Measurements from ENCODE around the gene ZBP1.

Gene ZBP1

GRCh38 chr20:57658833-57659516 is 38.7 kb upstream of the ZBP1 start:
- no peak for DNase-seq (ENCODE audit: low spot score)

GRCh38 chr20:57658447-57658832 is 38.2 kb upstream of the ZBP1 start:
- no peak for DNase-seq (ENCODE audit: low spot score)

GRCh38 chr20:57657535-57658446 is 37.6 kb upstream of the ZBP1 start:
- no peak for DNase-seq (ENCODE audit: low spot score)

- DNase-seq (ENCODE audit: low spot score), result no peak
These were observed 36.8 kb upstream of the ZBP1 start for GRCh38 chr20:57656821-57657534.

- DNase-seq (ENCODE audit: low spot score), result no peak
These were observed 36.1 kb upstream of the ZBP1 start for GRCh38 chr20:57656252-57656820.

- no peak for DNase-seq (ENCODE audit: low spot score)
These were observed 35.6 kb upstream of the ZBP1 start for GRCh38 chr20:57655809-57656155.

GRCh38 chr20:57654998-57655808 is 35.0 kb upstream of the ZBP1 start:
- DNase-seq (ENCODE audit: low spot score), result no peak

GRCh38 chr20:57654363-57654997 is 34.3 kb upstream of the ZBP1 start:
- peak; percentile 73 for DNase-seq (ENCODE audit: low spot score)

- DNase-seq (ENCODE audit: low spot score), result no peak
These were observed 33.7 kb upstream of the ZBP1 start for GRCh38 chr20:57653910-57654309.

GRCh38 chr20:57653546-57653900 is 33.3 kb upstream of the ZBP1 start:
- no peak for DNase-seq (ENCODE audit: low spot score)

- DNase-seq (ENCODE audit: low spot score), result no peak
These were observed 32.6 kb upstream of the ZBP1 start for GRCh38 chr20:57652606-57653545.

GRCh38 chr20:57651881-57652605 is 31.8 kb upstream of the ZBP1 start:
- DNase-seq (ENCODE audit: low spot score), result no peak

- DNase-seq (ENCODE audit: low spot score), result no peak
These were observed 30.7 kb upstream of the ZBP1 start for GRCh38 chr20:57650756-57651483.

GRCh38 chr20:57650266-57650665 is 30.0 kb upstream of the ZBP1 start:
- DNase-seq (ENCODE audit: low spot score), result no peak

- DNase-seq (ENCODE audit: low spot score), result no peak
These were observed 29.4 kb upstream of the ZBP1 start for GRCh38 chr20:57649617-57650015.

- DNase-seq (ENCODE audit: low spot score), result no peak
These were observed 28.8 kb upstream of the ZBP1 start for GRCh38 chr20:57648878-57649616.

- no peak for DNase-seq (ENCODE audit: low spot score)
These were observed 27.9 kb upstream of the ZBP1 start for GRCh38 chr20:57647933-57648785.

Data from SK-N-DZ (cell line).